ENCODE results near the gene MAD1L1. TPM values are rescaled to one million over a fixed set of nuclear protein-coding genes. Genes with fewer than 3 reads are reported as not detected.

Gene MAD1L1
- total and polyA plus RNA-seq, 2 donors (not counting 3 experiments of a cell fraction or from before 2014, with no cell fraction given) = 34.1 to 42.3 TPM

DNA sequence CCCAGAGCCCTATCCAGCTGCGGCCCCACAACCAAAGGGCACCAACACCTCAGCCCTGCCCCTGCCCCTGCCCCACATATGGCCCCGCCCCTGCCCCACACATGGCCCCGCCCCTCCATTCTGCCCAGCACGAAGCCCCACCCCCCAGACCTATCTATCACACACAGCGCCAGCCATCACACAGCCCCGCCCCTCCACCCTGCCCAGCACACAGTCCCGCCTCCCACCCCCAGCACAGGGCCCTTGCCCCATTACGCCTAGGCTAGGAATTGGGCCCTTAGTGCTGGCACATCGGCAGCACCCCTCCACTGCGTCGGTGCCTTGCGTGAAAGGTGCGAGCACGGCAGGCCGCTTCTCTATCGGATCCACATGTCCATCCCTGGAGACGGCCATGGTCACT is 126.8 kb downstream of the MAD1L1 start:
- intact Hi-C loops (cut with micrococcal nuclease) = loop anchor here (2.0 kb wide), 1 partner anchor 103 kb away; no protein-coding TSS in a partner anchor
- Histone ChIP-seq H4K20me1 (replicated peaks; ENCODE audit: control insufficient read depth, extremely low read depth, insufficient read depth, low read length) (no peaks in the 10 kb centered on the region), H2AFZ (ENCODE audit: low read depth, low read length) (no peak overlapping the region), H3K4me1 (ENCODE audit: control insufficient read depth, extremely low read depth, insufficient read depth, low read length) (peaks cover 25% of the 10 kb centered on the region), H3K27ac (ENCODE audit: insufficient read depth, low read depth, low read length) (no peak overlapping the region), H3K9me1 (replicated peaks; ENCODE audit: control insufficient read depth, extremely low read depth, insufficient read depth, low read length) (no peaks in the 10 kb centered on the region), H3K4me2 (ENCODE audit: insufficient read depth, low read length) (no peak overlapping the region), H3K36me3 (ENCODE audit: control insufficient read depth in 2 of 2, extremely low read depth in 1 of 2, insufficient read depth in 2 of 2, low read length in 2 of 2) (no peaks in the 10 kb centered on the region), H3K9ac (replicated peaks; ENCODE audit: extremely low read depth, insufficient read depth, low read length) (no peak overlapping the region), H3K79me2 (ENCODE audit: control insufficient read depth, insufficient read depth, low read length) (peaks cover 2% of the 10 kb centered on the region), H3K27me3 (ENCODE audit: control insufficient read depth in 2 of 2, insufficient read depth in 2 of 2, low read length in 2 of 2) (no peaks in the 10 kb centered on the region), H3K9me3 (replicated peaks; ENCODE audit: control insufficient read depth, insufficient read depth, low read length) (no peaks in the 10 kb centered on the region), H3K4me3 (replicated peaks in 1 of 3; ENCODE audit: insufficient read depth in 1 of 3, low read depth in 1 of 3, low read length in 3 of 3) (no peak overlapping the region)
- ChIA-PET POLR2A (no interaction called here), CTCF (interaction anchor here (1.1 kb wide), 1 partner anchor 103 kb away, joined by 3 read pairs; no protein-coding TSS in a partner anchor)
- BruUV-seq (replicated peaks) = no TSS peak
- no peak for FAIRE-seq
- dilution Hi-C loops (cut with MboI; ENCODE audit: extremely low pct_ligation_motif_present, low sequenced_read_pairs) = no loop called here
- no peak for DNase-seq (ENCODE audit: low read depth, low spot score)
- TF ChIP-seq, protein P1, sequence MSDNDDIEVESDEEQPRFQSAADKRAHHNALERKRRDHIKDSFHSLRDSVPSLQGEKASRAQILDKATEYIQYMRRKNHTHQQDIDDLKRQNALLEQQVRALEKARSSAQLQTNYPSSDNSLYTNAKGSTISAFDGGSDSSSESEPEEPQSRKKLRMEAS (IDR thresholded peaks at IDR 0.05; ENCODE audit: insufficient read depth, insufficient read length) = no peak
- no peak for TF ChIP-seq GATA2 (IDR thresholded peaks at IDR 0.05; ENCODE audit: insufficient read depth, insufficient read length, low read depth, low read length)
- no peak for TF ChIP-seq EZH2 (IDR thresholded peaks at IDR 0.05; ENCODE audit: borderline replicate concordance, low read depth, low read length, severe bottlenecking)
- TF ChIP-seq POLR2AphosphoS5 (IDR thresholded peaks at IDR 0.05; ENCODE audit: insufficient read depth, low read depth, low read length) = no peak
- no peak for TF ChIP-seq POLR2A (IDR thresholded peaks at IDR 0.05; ENCODE audit: low read depth, low read length)
- no peak for TF ChIP-seq CTCF (IDR thresholded peaks at IDR 0.05; ENCODE audit: extremely low read depth in 1 of 2, insufficient read depth in 1 of 2, low read depth in 1 of 2, low read length in 2 of 2)
- no peak for TF ChIP-seq JUN (IDR thresholded peaks at IDR 0.05; ENCODE audit: borderline replicate concordance, insufficient read depth, insufficient read length, low read depth)
- TF ChIP-seq FOS (IDR thresholded peaks at IDR 0.05; ENCODE audit: borderline replicate concordance, insufficient read depth, low read length) = no peak
- TF ChIP-seq MYC (IDR thresholded peaks at IDR 0.05; ENCODE audit: low read depth, low read length) = no peak
